ENCODE data around the gene TMEM107.

Gene TMEM107

DNA sequence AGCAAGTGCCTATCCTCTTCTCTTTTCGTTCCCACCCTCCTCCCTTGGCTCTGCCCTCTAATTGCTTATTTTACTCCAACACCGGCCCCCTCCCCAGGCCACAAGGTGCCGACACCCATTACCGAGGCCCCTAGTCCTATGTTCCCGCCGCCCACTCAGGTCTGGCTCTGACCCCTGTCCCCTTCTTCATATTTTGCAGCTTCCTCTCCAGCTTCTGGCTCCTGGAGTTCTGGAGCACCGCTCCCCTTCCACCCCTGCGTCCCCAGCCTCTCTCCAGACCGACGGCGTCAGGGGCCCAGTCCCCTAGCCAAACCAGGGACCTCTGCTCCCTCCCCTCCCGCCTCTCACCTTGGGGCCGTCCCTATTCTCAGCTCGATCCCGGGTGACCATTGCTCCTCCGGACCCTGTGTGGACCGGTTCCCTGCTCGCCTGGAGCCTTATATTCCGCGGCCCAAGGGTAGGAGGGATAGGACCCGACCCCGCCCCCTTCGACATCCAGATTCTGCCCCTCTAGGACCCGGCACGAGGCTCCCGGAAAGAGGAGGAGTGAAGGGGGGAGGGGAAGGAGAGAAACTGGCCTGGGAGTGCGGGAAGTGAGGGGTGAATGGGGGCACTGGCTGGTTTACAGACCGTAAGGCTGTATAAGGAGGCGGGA lies 52.4 kb downstream of the TMEM107 start, which contains the start of gene HES7:
Gene HES7, minus strand, starts transcription at position 412 of the 655 bp plus-strand sequence. Its CDS starts 22 bp downstream, at position 390.
- ChIA-PET CTCF (interaction anchor here (0.6 to 4.1 kb wide), 11 partner anchors 10 to 260 kb away, joined by 3 to 33 read pairs (median 4); no protein-coding TSS in a partner anchor), POLR2A (interaction anchor here (0.8 to 3.5 kb wide), 10 partner anchors 16 to 172 kb away, joined by 3 to 27 read pairs (median 4); partner anchors contain the start of genes AURKB, BORCS6 and SLC25A35)
- peaks cover 14% of the 10 kb centered on the region for H3K4me1 ChIP-seq (ENCODE audit: control insufficient read depth, insufficient read depth, low read length)
- peak within 1 kb of the TSS; percentile 21; the same call in 1 of the 2 replicates for H3K27ac ChIP-seq (ENCODE audit: extremely low read depth, low read depth, low read length)
- peak within 1 kb of the TSS; percentile 70 for H3K4me3 ChIP-seq (ENCODE audit: low read depth, low read length)
- no peaks in the 10 kb centered on the region for H3K9me3 ChIP-seq (ENCODE audit: control insufficient read depth, insufficient read depth, low read depth, low read length)
- no peaks in the 10 kb centered on the region for H3K36me3 ChIP-seq (ENCODE audit: control insufficient read depth in 2 of 2, insufficient read depth in 1 of 2, low read length in 2 of 2)
- TF ChIP-seq ZBTB48 (tag by site-specific recombination; IDR thresholded peaks at IDR 0.05) = peak; percentile 93
- peak; percentile 90 for TF ChIP-seq KLF9 (tag by site-specific recombination; IDR thresholded peaks at IDR 0.05; ENCODE audit: low read depth)
- TF ChIP-seq ZFP69B (tag by site-specific recombination; IDR thresholded peaks at IDR 0.05) = peak; percentile 43; the same call in 1 of the 2 replicates
- TF ChIP-seq ZNF324 (tag by site-specific recombination; IDR thresholded peaks at IDR 0.05) = no peak
- peak; percentile 91 for TF ChIP-seq ZBTB17 (tag by site-specific recombination; IDR thresholded peaks at IDR 0.05)
- peak; percentile 84 for TF ChIP-seq PATZ1 (tag by site-specific recombination; IDR thresholded peaks at IDR 0.05)
- TF ChIP-seq ZFHX2 (tag by site-specific recombination; conservative IDR thresholded peaks at IDR 0.05) = peak; percentile 43
- no peak for TF ChIP-seq ZNF223 (tag by site-specific recombination; IDR thresholded peaks at IDR 0.05)
- 0 out of 2 replicates have a peak, but pooled peaks have one; percentile 36 for TF ChIP-seq ZNF423 (tag by site-specific recombination; IDR thresholded peaks at IDR 0.05)
- no peak for TF ChIP-seq ZNF514 (tag by site-specific recombination; IDR thresholded peaks at IDR 0.05)
- peak; percentile 30; the same call in 1 of the 2 replicates for TF ChIP-seq KLF10 (tag by site-specific recombination; IDR thresholded peaks at IDR 0.05)
- peak; percentile 84 for TF ChIP-seq SP2 (tag by site-specific recombination; IDR thresholded peaks at IDR 0.05)
- no peak; the same call in 1 of the 2 replicates for TF ChIP-seq ZNF394 (tag by site-specific recombination; IDR thresholded peaks at IDR 0.05; ENCODE audit: borderline replicate concordance)
- peak; percentile 65 for TF ChIP-seq ZBTB8A (tag by site-specific recombination; IDR thresholded peaks at IDR 0.05)
- TF ChIP-seq SP3 (tag by site-specific recombination; IDR thresholded peaks at IDR 0.05) = peak; percentile 92
- no peak for TF ChIP-seq ZNF138 (tag by site-specific recombination; IDR thresholded peaks at IDR 0.05; ENCODE audit: borderline replicate concordance)
- TF ChIP-seq, protein P1, sequence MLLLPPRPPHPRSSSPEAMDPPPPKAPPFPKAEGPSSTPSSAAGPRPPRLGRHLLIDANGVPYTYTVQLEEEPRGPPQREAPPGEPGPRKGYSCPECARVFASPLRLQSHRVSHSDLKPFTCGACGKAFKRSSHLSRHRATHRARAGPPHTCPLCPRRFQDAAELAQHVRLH (tag by site-specific recombination; IDR thresholded peaks at IDR 0.05) = 0 out of 2 replicates have a peak, but pooled peaks have one; percentile 7
- peak; percentile 84 for TF ChIP-seq ZBTB6 (tag by site-specific recombination; IDR thresholded peaks at IDR 0.05)
- TF ChIP-seq ZNF398 (tag by site-specific recombination; IDR thresholded peaks at IDR 0.05) = peak; percentile 85
- TF ChIP-seq GLIS1 (tag by site-specific recombination; IDR thresholded peaks at IDR 0.05) = peak; percentile 37; the same call in 1 of the 2 replicates
- TF ChIP-seq KLF17 (tag by site-specific recombination; IDR thresholded peaks at IDR 0.05) = peak; percentile 13; the same call in 1 of the 2 replicates
- no peak for TF ChIP-seq REPIN1 (tag by site-specific recombination; IDR thresholded peaks at IDR 0.05; ENCODE audit: low read depth)
- 0 out of 2 replicates have a peak, but pooled peaks have one; percentile 11 for TF ChIP-seq ZNF777 (tag by site-specific recombination; IDR thresholded peaks at IDR 0.05; ENCODE audit: borderline replicate concordance)
- peak; percentile 10; the same call in 1 of the 2 replicates for TF ChIP-seq ZNF692 (tag by site-specific recombination; IDR thresholded peaks at IDR 0.05)
- 0 out of 2 replicates have a peak, but pooled peaks have one; percentile 17 for TF ChIP-seq OSR2 (tag by site-specific recombination; IDR thresholded peaks at IDR 0.05)
- 0 out of 2 replicates have a peak, but pooled peaks have one; percentile 13 for TF ChIP-seq HIC1 (tag by site-specific recombination; IDR thresholded peaks at IDR 0.05)
- TF ChIP-seq PRDM1 (tag by site-specific recombination; IDR thresholded peaks at IDR 0.05) = peak; percentile 47
